HG03095 (cell line): ENCODE measurements around the gene WNT1.

ENCODE experiments used
- ATAC-seq: cut with Tn5 transposase; IDR thresholded peaks from one replicate; pipeline ENCODE4 v1.9.1; 2021; ENCODE audit warnings: moderate library complexity; ENCODE audit not compliant: unreplicated experiment

The WNT1 gene

GRCh38 chr12:49026678-49027480 is 48.8 kb downstream of the WNT1 start:
- ATAC-seq, result no peak

- no peak for ATAC-seq
Observed at GRCh38 chr12:49027846-49028555, 49.9 kb downstream of the WNT1 start.

- no peak for ATAC-seq
Observed at GRCh38 chr12:49028666-49029275, 50.6 kb downstream of the WNT1 start.

GRCh38 chr12:49030119-49030518 is 52.0 kb downstream of the WNT1 start:
- no peak for ATAC-seq

- no peak for ATAC-seq
Observed at GRCh38 chr12:49030714-49031572, 52.8 kb downstream of the WNT1 start.

- no peak for ATAC-seq
Observed at GRCh38 chr12:49031573-49032161, 53.5 kb downstream of the WNT1 start.
